PFSK-1 (cell line): ENCODE data around the gene SMARCA4.

Experiments
- FOXP2 ChIP-seq: optimal IDR thresholded peaks from 2 replicates; pipeline ENCODE3; 2011; ENCODE audit warnings: borderline replicate concordance, control low read depth, inconsistent platforms; ENCODE audit not compliant: insufficient read depth; ENCODE audit errors: extremely low read length, extremely low read depth
- POLR2AphosphoS5 ChIP-seq: IDR thresholded peaks from 2 replicates; pipeline ENCODE4 v1.6.1; 2012; ENCODE audit warnings: low read depth, mild to moderate bottlenecking, control low read depth, low read length, moderate library complexity
- REST ChIP-seq, 2 experiments: IDR thresholded peaks; 2 replicates each; pipeline versions ENCODE4 v1.6.1 to v1.8.0; 2011 to 2012; ENCODE audit warnings: low read depth in 2 of 2, low read length in 2 of 2, control low read depth in 1 of 2, inconsistent platforms in 1 of 2, mild to moderate bottlenecking in 1 of 2, moderate library complexity in 1 of 2; ENCODE audit not compliant: insufficient read depth in 1 of 2
- SIN3A ChIP-seq: IDR thresholded peaks from 2 replicates; pipeline ENCODE4 v1.6.1; 2012; ENCODE audit warnings: mild to moderate bottlenecking, low read length, moderate library complexity, borderline replicate concordance; ENCODE audit not compliant: insufficient read depth
- TAF1 ChIP-seq: IDR thresholded peaks from 2 replicates; pipeline ENCODE4 v1.6.1; 2012; ENCODE audit warnings: low read length, control low read depth, borderline replicate concordance; ENCODE audit not compliant: insufficient read depth

SMARCA4 gene

GRCh38 chr19:10915130-10916091 is 45.4 kb upstream of the SMARCA4 start:
- peak; percentile 8 for TF ChIP-seq FOXP2
- TF ChIP-seq POLR2AphosphoS5 = no peak

GRCh38 chr19:10916602-10917001 is 44.2 kb upstream of the SMARCA4 start:
- TF ChIP-seq TAF1 (no peak), FOXP2 (no peak), SIN3A (no peak), REST (IDR thresholded peaks at IDR 0.05; ENCODE audit: insufficient read depth in 1 of 2, low read depth in 2 of 2, low read length in 2 of 2) (no peak), POLR2AphosphoS5 (no peak)

- TF ChIP-seq FOXP2 (no peak), REST (IDR thresholded peaks at IDR 0.05; ENCODE audit: insufficient read depth in 1 of 2, low read depth in 2 of 2, low read length in 2 of 2) (no peak), SIN3A (no peak), POLR2AphosphoS5 (no peak), TAF1 (no peak)
These were observed 42.5 kb upstream of the SMARCA4 start for GRCh38 chr19:10918359-10918758.

- TF ChIP-seq SIN3A (no peak), REST (IDR thresholded peaks at IDR 0.05; ENCODE audit: insufficient read depth in 1 of 2, low read depth in 2 of 2, low read length in 2 of 2) (no peak), FOXP2 (no peak), POLR2AphosphoS5 (no peak), TAF1 (no peak)
These were observed 41.2 kb upstream of the SMARCA4 start for GRCh38 chr19:10919352-10920287.

- TF ChIP-seq SIN3A = no peak
- no peak for TF ChIP-seq REST (IDR thresholded peaks at IDR 0.05; ENCODE audit: insufficient read depth in 1 of 2, low read depth in 2 of 2, low read length in 2 of 2)
- no peak for TF ChIP-seq FOXP2
These were observed 40.6 kb upstream of the SMARCA4 start for GRCh38 chr19:10920288-10920655.
